T-helper 1 cell treated with Interleukin-12 subunit alpha and Interleukin-12 subunit beta and Interleukin-4 antibody, amounts not matched to agents 30 μg/mL and 1 μg/mL, for 36 hours (primary cell): ENCODE results near the gene ERAP2.
"Not testable (repeated sequence)": the region's sequence is repeated elsewhere in the genome, so short reads cannot be mapped to it uniquely, and the experiment has no call there.

Experiments
- H3K27ac Mint-ChIP-seq: one replicate; pipeline ENCODE4 v1.8.0; 2021; ENCODE audit warnings: mild to moderate bottlenecking, mixed read lengths
- H3K27me3 Mint-ChIP-seq: one replicate; pipeline ENCODE4 v1.8.0; 2021; ENCODE audit warnings: low read depth, mixed read lengths
- H3K36me3 Mint-ChIP-seq: one replicate; pipeline ENCODE4 v1.8.0; 2021; ENCODE audit warnings: low read depth, mixed read lengths
- H3K4me1 Mint-ChIP-seq: one replicate; pipeline ENCODE4 v1.8.0; 2021; ENCODE audit warnings: low read depth, mixed read lengths
- H3K4me3 Mint-ChIP-seq: one replicate; pipeline ENCODE4 v1.8.0; 2021; ENCODE audit warnings: mild to moderate bottlenecking, moderate library complexity, mixed read lengths
- H3K9me3 Mint-ChIP-seq: one replicate; pipeline ENCODE4 v1.8.0; 2021; ENCODE audit warnings: mixed read lengths

The ERAP2 gene

GRCh38 chr5:96873449-96873848 lies 2.9 kb upstream of the ERAP2 start:
- Mint-ChIP-seq H3K4me1 (peaks cover 65% of the 10 kb centered on the region), H3K27me3 (no peaks in the 10 kb centered on the region), H3K27ac (peak overlapping the region; percentile 98), H3K4me3 (peak overlapping the region; percentile 52), H3K9me3 (no peaks in the 10 kb centered on the region), H3K36me3 (peaks cover 4% of the 10 kb centered on the region)

GRCh38 chr5:96874631-96875030 lies 1.7 kb upstream of the ERAP2 start:
- peak overlapping the region; percentile 63 for H3K4me3 Mint-ChIP-seq
- peaks cover 60% of the 10 kb centered on the region for H3K4me1 Mint-ChIP-seq
- no peaks in the 10 kb centered on the region for H3K27me3 Mint-ChIP-seq
- H3K9me3 Mint-ChIP-seq = no peaks in the 10 kb centered on the region
- peak overlapping the region; percentile 98 for H3K27ac Mint-ChIP-seq
- H3K36me3 Mint-ChIP-seq = peaks cover 8% of the 10 kb centered on the region

- H3K9me3 Mint-ChIP-seq = no peaks in the 10 kb centered on the region
- peaks cover 60% of the 10 kb centered on the region for H3K4me1 Mint-ChIP-seq
- H3K4me3 Mint-ChIP-seq = peak overlapping the region; percentile 90
- H3K27me3 Mint-ChIP-seq = no peaks in the 10 kb centered on the region
- H3K27ac Mint-ChIP-seq = peak overlapping the region; percentile 98
- peaks cover 20% of the 10 kb centered on the region for H3K36me3 Mint-ChIP-seq
Measured at GRCh38 chr5:96875791-96876291, 459 bp upstream of the ERAP2 start.

GRCh38 chr5:96876977-96877469 lies 723 bp downstream of the ERAP2 start:
- H3K27me3 Mint-ChIP-seq, H3K9me3 Mint-ChIP-seq: not testable (repeated sequence)
- peak overlapping the region; percentile 98 for H3K27ac Mint-ChIP-seq
- H3K36me3 Mint-ChIP-seq = peaks cover 32% of the 10 kb centered on the region
- H3K4me1 Mint-ChIP-seq = peaks cover 61% of the 10 kb centered on the region
- peak overlapping the region; percentile 90 for H3K4me3 Mint-ChIP-seq

GRCh38 chr5:96879665-96880064 lies 3.4 kb downstream of the ERAP2 start:
- Mint-ChIP-seq H3K27ac (peak overlapping the region; percentile 71), H3K36me3 (peaks cover 51% of the 10 kb centered on the region), H3K9me3 (no peaks in the 10 kb centered on the region), H3K4me1 (peaks cover 65% of the 10 kb centered on the region), H3K27me3 (no peaks in the 10 kb centered on the region), H3K4me3 (peak overlapping the region; percentile 80)

- Mint-ChIP-seq H3K4me1 (peaks cover 66% of the 10 kb centered on the region), H3K9me3 (no peaks in the 10 kb centered on the region), H3K27ac (peak overlapping the region; percentile 71)
Measured at GRCh38 chr5:96880444-96881164, 4.3 kb downstream of the ERAP2 start.

GRCh38 chr5:96881511-96882115 lies 5.3 kb downstream of the ERAP2 start:
- Mint-ChIP-seq H3K4me3 (peak overlapping the region; percentile 80), H3K4me1 (peaks cover 71% of the 10 kb centered on the region), H3K36me3 (peaks cover 66% of the 10 kb centered on the region), H3K9me3 (no peaks in the 10 kb centered on the region), H3K27me3 (no peaks in the 10 kb centered on the region), H3K27ac (peak overlapping the region; percentile 71)

More at GRCh38 chr5:96880444-96881164, 4.3 kb downstream of the ERAP2 start:
- H3K27me3 Mint-ChIP-seq = no peaks in the 10 kb centered on the region
- H3K36me3 Mint-ChIP-seq = peaks cover 59% of the 10 kb centered on the region
- peak overlapping the region; percentile 80 for H3K4me3 Mint-ChIP-seq

- Mint-ChIP-seq H3K27me3 (no peaks in the 10 kb centered on the region), H3K4me1 (peaks cover 73% of the 10 kb centered on the region), H3K4me3 (peak overlapping the region; percentile 55), H3K9me3 (no peaks in the 10 kb centered on the region), H3K36me3 (peaks cover 75% of the 10 kb centered on the region), H3K27ac (peak overlapping the region; percentile 49)
Measured at GRCh38 chr5:96883871-96884270, 7.6 kb downstream of the ERAP2 start.

GRCh38 chr5:96884995-96885394 lies 8.7 kb downstream of the ERAP2 start:
- Mint-ChIP-seq H3K4me1 (peaks cover 72% of the 10 kb centered on the region), H3K27ac (peak overlapping the region; percentile 84), H3K27me3 (no peaks in the 10 kb centered on the region), H3K36me3 (peaks cover 77% of the 10 kb centered on the region), H3K4me3 (peak overlapping the region; percentile 4), H3K9me3 (no peaks in the 10 kb centered on the region)

- H3K36me3 Mint-ChIP-seq = peaks cover 72% of the 10 kb centered on the region
- H3K4me3 Mint-ChIP-seq = peak overlapping the region; percentile 52
- H3K27me3 Mint-ChIP-seq = no peaks in the 10 kb centered on the region
- peak overlapping the region; percentile 84 for H3K27ac Mint-ChIP-seq
- peaks cover 64% of the 10 kb centered on the region for H3K4me1 Mint-ChIP-seq
- H3K9me3 Mint-ChIP-seq = no peaks in the 10 kb centered on the region
Measured at GRCh38 chr5:96885518-96886338, 9.4 kb downstream of the ERAP2 start.

- peaks cover 52% of the 10 kb centered on the region for H3K4me1 Mint-ChIP-seq
- no peaks in the 10 kb centered on the region for H3K9me3 Mint-ChIP-seq
- peak overlapping the region; percentile 15 for H3K4me3 Mint-ChIP-seq
- H3K27ac Mint-ChIP-seq = peak overlapping the region; percentile 74
- H3K27me3 Mint-ChIP-seq = no peaks in the 10 kb centered on the region
- peaks cover 61% of the 10 kb centered on the region for H3K36me3 Mint-ChIP-seq
Measured at GRCh38 chr5:96893342-96893741, 17.0 kb downstream of the ERAP2 start.

- Mint-ChIP-seq H3K36me3 (peaks cover 61% of the 10 kb centered on the region), H3K27me3 (no peaks in the 10 kb centered on the region), H3K27ac (peak overlapping the region; percentile 92), H3K4me3 (peak overlapping the region; percentile 75), H3K9me3 (no peaks in the 10 kb centered on the region), H3K4me1 (peaks cover 52% of the 10 kb centered on the region)
Measured at GRCh38 chr5:96896276-96896675, 20.0 kb downstream of the ERAP2 start.

GRCh38 chr5:96896806-96897205 lies 20.5 kb downstream of the ERAP2 start:
- H3K4me1 Mint-ChIP-seq = peaks cover 52% of the 10 kb centered on the region
- peak overlapping the region; percentile 92 for H3K27ac Mint-ChIP-seq
- H3K4me3 Mint-ChIP-seq = peak overlapping the region; percentile 75
- no peaks in the 10 kb centered on the region for H3K27me3 Mint-ChIP-seq
- no peaks in the 10 kb centered on the region for H3K9me3 Mint-ChIP-seq
- peaks cover 67% of the 10 kb centered on the region for H3K36me3 Mint-ChIP-seq

GRCh38 chr5:96901384-96901783 lies 25.1 kb downstream of the ERAP2 start:
- Mint-ChIP-seq H3K27ac (peak overlapping the region; percentile 74), H3K9me3 (no peaks in the 10 kb centered on the region), H3K4me1 (peaks cover 30% of the 10 kb centered on the region), H3K27me3 (no peaks in the 10 kb centered on the region), H3K4me3 (no peak overlapping the region), H3K36me3 (peaks cover 69% of the 10 kb centered on the region)
